ENCODE data around the gene PPP1R14C. TPM values are rescaled to one million over a fixed set of nuclear protein-coding genes. Genes with fewer than 3 reads are reported as not detected.

The PPP1R14C gene
- total and polyA plus RNA-seq, 7 donors = 5.9 to 62.8 (median 22.5) TPM

DNA sequence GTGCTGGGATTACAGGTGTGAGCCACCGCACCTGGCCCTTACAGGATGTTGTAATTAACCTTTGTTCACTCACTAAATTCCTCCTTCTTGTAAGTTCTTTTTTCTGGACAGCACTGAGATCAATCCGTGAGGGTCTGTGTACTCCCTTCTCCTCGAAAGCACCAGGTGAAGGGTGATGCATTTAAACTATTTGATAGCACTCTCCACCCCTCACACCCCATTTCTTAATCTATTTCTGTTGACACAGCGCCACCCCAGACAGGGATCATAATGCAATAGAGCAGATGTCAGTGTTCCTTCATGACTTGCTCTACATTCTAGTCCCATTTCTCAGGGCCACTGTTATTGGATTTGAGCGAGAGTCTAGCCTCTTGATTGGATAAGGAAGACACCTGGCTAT, 46.3 kb downstream of the PPP1R14C start:
- TF ChIP-seq, protein P1, sequence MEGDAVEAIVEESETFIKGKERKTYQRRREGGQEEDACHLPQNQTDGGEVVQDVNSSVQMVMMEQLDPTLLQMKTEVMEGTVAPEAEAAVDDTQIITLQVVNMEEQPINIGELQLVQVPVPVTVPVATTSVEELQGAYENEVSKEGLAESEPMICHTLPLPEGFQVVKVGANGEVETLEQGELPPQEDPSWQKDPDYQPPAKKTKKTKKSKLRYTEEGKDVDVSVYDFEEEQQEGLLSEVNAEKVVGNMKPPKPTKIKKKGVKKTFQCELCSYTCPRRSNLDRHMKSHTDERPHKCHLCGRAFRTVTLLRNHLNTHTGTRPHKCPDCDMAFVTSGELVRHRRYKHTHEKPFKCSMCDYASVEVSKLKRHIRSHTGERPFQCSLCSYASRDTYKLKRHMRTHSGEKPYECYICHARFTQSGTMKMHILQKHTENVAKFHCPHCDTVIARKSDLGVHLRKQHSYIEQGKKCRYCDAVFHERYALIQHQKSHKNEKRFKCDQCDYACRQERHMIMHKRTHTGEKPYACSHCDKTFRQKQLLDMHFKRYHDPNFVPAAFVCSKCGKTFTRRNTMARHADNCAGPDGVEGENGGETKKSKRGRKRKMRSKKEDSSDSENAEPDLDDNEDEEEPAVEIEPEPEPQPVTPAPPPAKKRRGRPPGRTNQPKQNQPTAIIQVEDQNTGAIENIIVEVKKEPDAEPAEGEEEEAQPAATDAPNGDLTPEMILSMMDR (IDR thresholded peaks at IDR 0.05) = no peak
- 86 to 93% (median 89%) methylated on average over 5 of the region's 5 CpGs for WGBS, 3 donors
- Histone ChIP-seq H3K27me3 (ENCODE audit: insufficient read depth in 3 of 3, low read length in 2 of 3) (no peaks in the 10 kb centered on the region), H3K4me3 (no peak overlapping the region), H3K36me3 (ENCODE audit: insufficient read depth in 1 of 2, low read depth in 1 of 2) (no peaks in the 10 kb centered on the region), H3K4me1 (no peaks in the 10 kb centered on the region), H3K27ac (no peak overlapping the region), H3K9me3 (no peaks in the 10 kb centered on the region)
- intact Hi-C loops (cut with DNase I) = no loop called here
- DNase-seq (no peak), ATAC-seq (peak in 1 of 4 donors; percentile 37)

DNA sequence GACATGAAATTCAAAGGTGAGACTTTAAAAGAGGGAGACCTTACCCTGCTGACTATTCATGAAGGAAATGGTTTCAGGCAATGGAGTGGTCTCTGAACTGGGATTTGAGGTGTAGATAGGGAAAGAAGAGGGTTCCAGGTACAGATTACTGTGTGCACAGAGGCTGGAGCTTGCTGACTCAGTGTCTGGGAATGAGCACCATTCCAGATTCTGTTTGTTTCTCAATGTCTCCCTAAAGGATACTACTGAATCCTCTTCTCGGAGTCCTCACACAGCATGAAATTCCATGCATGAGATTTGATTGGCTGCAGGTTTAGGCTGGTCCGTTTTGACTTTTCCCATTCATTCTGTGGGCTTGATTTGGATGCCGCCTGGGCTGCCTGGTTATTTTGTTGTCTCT, 49.0 kb downstream of the PPP1R14C start:
- TF ChIP-seq, protein P1 (IDR thresholded peaks at IDR 0.05) = no peak
- intact Hi-C loops (cut with DNase I) = no loop called here
- WGBS, 3 donors = 74 to 90% (median 76%) methylated on average over 3 of the region's 3 CpGs
- no peak overlapping the region for H3K4me3 ChIP-seq
- DNase-seq (no peak), ATAC-seq (no peak)
- H3K27ac ChIP-seq = no peak overlapping the region
- no peaks in the 10 kb centered on the region for H3K27me3 ChIP-seq (ENCODE audit: insufficient read depth in 3 of 3, low read length in 2 of 3)
- H3K9me3 ChIP-seq = no peaks in the 10 kb centered on the region
- H3K36me3 ChIP-seq (ENCODE audit: insufficient read depth in 1 of 2, low read depth in 1 of 2) = no peaks in the 10 kb centered on the region
- H3K4me1 ChIP-seq = peaks cover 16% of the 10 kb centered on the region

DNA sequence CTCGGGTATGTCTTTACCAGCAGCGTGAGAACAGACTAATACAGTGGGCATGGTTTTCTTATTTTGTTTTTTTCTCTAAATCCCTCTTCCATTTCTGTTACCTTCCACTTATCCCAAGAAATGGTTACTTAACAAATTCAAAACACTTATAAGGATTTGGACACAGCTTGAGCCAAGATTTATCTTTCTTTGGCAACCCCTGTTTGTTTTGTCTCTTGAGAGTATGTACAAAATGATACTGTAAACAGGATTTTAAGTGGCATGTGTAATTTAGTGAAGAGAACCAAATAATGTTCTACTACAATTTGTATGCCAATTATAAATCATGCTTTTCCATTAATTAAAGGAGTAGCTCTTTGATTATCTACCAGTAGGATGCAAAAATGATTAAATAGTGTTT, 51.4 kb downstream of the PPP1R14C start:
- DNase-seq = no peak
- intact Hi-C loops (cut with DNase I) = no loop called here
- 62 to 90% (median 71%) methylated on average over 2 of the region's 2 CpGs for WGBS, 3 donors
- Histone ChIP-seq H3K27ac (peak overlapping the region; percentile 21), H3K36me3 (ENCODE audit: insufficient read depth in 1 of 2, low read depth in 1 of 2) (no peaks in the 10 kb centered on the region), H3K27me3 (ENCODE audit: insufficient read depth in 3 of 3, low read length in 2 of 3) (no peaks in the 10 kb centered on the region), H3K4me3 (no peak overlapping the region), H3K9me3 (no peaks in the 10 kb centered on the region), H3K4me1 (peaks cover 31% of the 10 kb centered on the region)
- TF ChIP-seq, protein P1 (IDR thresholded peaks at IDR 0.05) = no peak
- ATAC-seq = no peak

DNA sequence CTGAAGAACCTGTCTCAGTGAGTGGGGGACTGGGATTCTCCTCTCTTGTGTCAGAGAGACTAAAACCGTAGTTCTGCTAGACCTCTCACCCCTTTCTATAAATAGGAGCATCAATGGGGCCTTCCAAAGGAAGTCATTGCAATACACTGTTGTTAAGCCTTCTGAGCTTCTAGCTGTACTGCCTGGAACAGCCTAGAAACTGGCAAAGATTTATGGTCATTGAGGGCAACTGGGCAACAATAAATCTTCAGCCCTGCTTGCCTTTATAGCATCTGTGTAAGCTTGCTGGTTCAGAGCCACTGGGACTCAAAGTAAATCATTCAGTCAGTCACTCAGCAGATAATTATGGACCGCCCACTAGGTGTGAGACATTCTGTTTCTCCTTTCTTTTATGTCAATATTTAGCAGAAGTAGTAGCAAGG, 53.2 kb downstream of the PPP1R14C start:
- peaks cover 33% of the 10 kb centered on the region for H3K4me1 ChIP-seq
- intact Hi-C loops (cut with DNase I) = loop anchor here in 1 of 2 donors (5.0 kb wide), 1 partner anchor 126 kb away; no protein-coding TSS in a partner anchor
- H3K4me3 ChIP-seq = no peak overlapping the region
- TF ChIP-seq, protein P1 (IDR thresholded peaks at IDR 0.05) = no peak
- WGBS, 3 donors = 16 to 25% (median 22%) methylated on average over 2 of the region's 2 CpGs
- no peaks in the 10 kb centered on the region for H3K36me3 ChIP-seq (ENCODE audit: insufficient read depth in 1 of 2, low read depth in 1 of 2)
- H3K27me3 ChIP-seq (ENCODE audit: insufficient read depth in 3 of 3, low read length in 2 of 3) = no peaks in the 10 kb centered on the region
- peak overlapping the region; percentile 82 for H3K27ac ChIP-seq
- peak; percentile 92 to 96 (median 94) for ATAC-seq
- DNase-seq = no peak
- no peaks in the 10 kb centered on the region for H3K9me3 ChIP-seq

Data from psoas muscle (tissue), 8 donors.